Superior temporal gyrus (tissue), 1 donor: ENCODE measurements around the gene NTRK2.

Experiments used
- DNase-seq: peaks from one replicate; pipeline ENCODE4 v3.0.0-alpha.2; 2016; ENCODE audit errors: extremely low spot score

NTRK2 gene

GRCh38 chr9:84849049-84849448 lies 179.5 kb downstream of the NTRK2 start:
- DNase-seq, result no peak

GRCh38 chr9:84850830-84851392 lies 181.4 kb downstream of the NTRK2 start:
- DNase-seq, result no peak

- DNase-seq, result no peak
These were observed 182.5 kb downstream of the NTRK2 start for GRCh38 chr9:84851935-84852585.

- DNase-seq, result no peak
These were observed 183.2 kb downstream of the NTRK2 start for GRCh38 chr9:84852617-84853301.

GRCh38 chr9:84856181-84856632 lies 186.7 kb downstream of the NTRK2 start:
- DNase-seq, result no peak

- no peak for DNase-seq
These were observed 187.7 kb downstream of the NTRK2 start for GRCh38 chr9:84857211-84857610.

GRCh38 chr9:84858364-84858763 lies 188.8 kb downstream of the NTRK2 start:
- DNase-seq, result no peak

GRCh38 chr9:84860249-84861115 lies 191.0 kb downstream of the NTRK2 start:
- DNase-seq, result no peak

- no peak for DNase-seq
These were observed 191.9 kb downstream of the NTRK2 start for GRCh38 chr9:84861455-84861854.

GRCh38 chr9:84862308-84862707 lies 192.8 kb downstream of the NTRK2 start:
- no peak for DNase-seq

GRCh38 chr9:84862810-84863287 lies 193.3 kb downstream of the NTRK2 start:
- no peak for DNase-seq

- no peak for DNase-seq
These were observed 193.8 kb downstream of the NTRK2 start for GRCh38 chr9:84863372-84863771.

- no peak for DNase-seq
These were observed 197.1 kb downstream of the NTRK2 start for GRCh38 chr9:84866396-84867175.

GRCh38 chr9:84867186-84867585 lies 197.7 kb downstream of the NTRK2 start:
- no peak for DNase-seq

GRCh38 chr9:84869091-84869490 lies 199.6 kb downstream of the NTRK2 start:
- no peak for DNase-seq

GRCh38 chr9:84871983-84872382 lies 202.5 kb downstream of the NTRK2 start:
- no peak for DNase-seq

GRCh38 chr9:84874022-84874421 lies 204.5 kb downstream of the NTRK2 start:
- no peak for DNase-seq

GRCh38 chr9:84874596-84874995 lies 205.1 kb downstream of the NTRK2 start:
- DNase-seq, result no peak

- no peak for DNase-seq
These were observed 205.7 kb downstream of the NTRK2 start for GRCh38 chr9:84875193-84875592.

- no peak for DNase-seq
These were observed 210.1 kb downstream of the NTRK2 start for GRCh38 chr9:84879631-84880030.

- DNase-seq, result no peak
These were observed 211.3 kb downstream of the NTRK2 start for GRCh38 chr9:84880835-84881234.
